Testis (tissue), 3 donors: ENCODE results near the gene TMEM145. TPM values are rescaled to one million over a fixed set of nuclear protein-coding genes. Genes with fewer than 3 reads are reported as not detected.

Source experiments
- DNase-seq: peaks from one replicate; pipeline ENCODE4 v3.0.0-alpha.2; 2019
- H3K27ac ChIP-seq, 2 donors: fragments of 200-600 bp; sonication (generic); one replicate each; pipeline ENCODE4 v1.5.1; 2019
- H3K27me3 ChIP-seq: fragments of 200-600 bp; sonication (generic); one replicate; pipeline ENCODE4 v1.5.1; 2019
- H3K36me3 ChIP-seq: fragments of 200-600 bp; sonication (generic); one replicate; pipeline ENCODE4 v1.5.1; 2017; ENCODE audit warnings: low read depth; ENCODE audit errors: missing control alignments
- H3K4me1 ChIP-seq: fragments of 200-600 bp; sonication (generic); one replicate; pipeline ENCODE4 v1.5.1; 2019
- H3K4me3 ChIP-seq, 2 donors: fragments of 200-600 bp; sonication (generic); one replicate each; pipeline ENCODE4 v1.5.1; 2017 to 2019
- H3K9me3 ChIP-seq: fragments of 200-600 bp; sonication (generic); one replicate; pipeline ENCODE4 v1.5.1; 2017
- CTCF ChIP-seq, 3 experiments: fragments of 450-650 bp in 2 of 3; fragments of 200-600 bp in 1 of 3; sonication (generic) in 1 of 3; IDR thresholded peaks; one replicate each; pipeline ENCODE4 v1.5.1; 2016 to 2019; ENCODE audit warnings: antibody characterized with exemption in 3 of 3, mild to moderate bottlenecking in 2 of 3, moderate library complexity in 1 of 3
- POLR2A ChIP-seq: fragments of 450-650 bp; IDR thresholded peaks from one replicate; pipeline ENCODE4 v1.6.1; 2017; ENCODE audit warnings: antibody characterized with exemption, mild to moderate bottlenecking, moderate library complexity
- WGBS, 2 donors: methylation state at CpG; one replicate each; pipeline ENCODE4 v1.1.5; 2018; 5-methylcytosine and 5-hydroxymethylcytosine counted together
- intact Hi-C: fragments of 100-400 bp; cut with DNase I; formaldehyde crosslinking; loops from one replicate; pipeline ENCODE4 v1.15.1; 2023; ENCODE audit warnings: low total_unique reads
- polyA plus RNA-seq: library from polyadenylated mRNA; stranded (reverse); fragments of 350-450 nt; fragmentation: Illumina TruSeq; extraction: RNeasy Lipid Tissue Mini Kit (QIAGEN cat#74804); gene quantifications from one replicate; pipeline ENCODE4 v1.2.3, GENCODE V29; 2014; ENCODE audit warnings: low read depth, low replicate concordance; ENCODE audit not compliant: insufficient read depth
- total RNA-seq, 2 donors: library from RNA; depleted of rRNA; stranded (reverse); fragments of >200 nt; gene quantifications; one replicate each; pipeline ENCODE4 v1.2.3, GENCODE V29; 2016

TMEM145 gene
- total and polyA plus RNA-seq, 3 donors from 2014 or later = 6.9 to 12.3 (median 7.2) TPM

DNA sequence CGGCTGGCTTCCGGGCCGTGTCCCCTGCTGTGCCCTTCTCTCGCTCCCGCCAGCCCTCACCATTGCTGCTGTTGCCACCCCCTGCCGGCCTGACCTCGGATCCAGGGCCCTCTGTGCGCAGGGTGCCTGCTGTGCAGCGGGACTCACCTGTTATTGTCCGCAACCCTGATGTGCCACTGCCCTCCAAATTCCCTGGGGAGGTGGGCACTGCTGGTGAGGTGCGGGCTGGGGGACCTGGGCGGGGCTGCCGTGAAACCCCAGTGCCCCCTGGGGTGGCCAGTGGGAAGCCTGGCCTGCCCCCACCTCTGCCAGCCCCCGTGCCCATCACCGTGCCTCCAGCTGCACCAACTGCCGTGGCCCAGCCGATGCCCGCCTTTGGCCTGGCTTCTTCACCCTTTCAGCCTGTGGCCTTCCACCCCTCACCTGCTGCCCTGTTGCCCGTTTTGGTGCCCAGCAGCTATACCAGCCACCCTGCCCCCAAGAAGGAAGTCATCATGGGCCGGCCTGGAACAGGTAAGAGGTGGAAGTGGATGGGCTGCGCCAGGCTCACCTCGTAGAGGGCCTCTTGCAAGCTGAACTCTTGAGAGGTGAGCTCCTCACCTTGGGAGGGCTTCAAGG, 38.9 kb upstream of the TMEM145 start:
- no peak overlapping the region for H3K4me3 ChIP-seq
- intact Hi-C loops = no loop called here
- WGBS, 2 donors = 89 to 94% methylated on average over 11 to 22 of the region's 22 CpGs
- peaks cover 47% of the 10 kb centered on the region for H3K4me1 ChIP-seq
- no peaks in the 10 kb centered on the region for H3K36me3 ChIP-seq
- no peaks in the 10 kb centered on the region for H3K9me3 ChIP-seq
- TF ChIP-seq CTCF (IDR thresholded peaks at IDR 0.05) = no peak
- no peak overlapping the region for H3K27ac ChIP-seq
- no peak for DNase-seq
- H3K27me3 ChIP-seq = no peaks in the 10 kb centered on the region

DNA sequence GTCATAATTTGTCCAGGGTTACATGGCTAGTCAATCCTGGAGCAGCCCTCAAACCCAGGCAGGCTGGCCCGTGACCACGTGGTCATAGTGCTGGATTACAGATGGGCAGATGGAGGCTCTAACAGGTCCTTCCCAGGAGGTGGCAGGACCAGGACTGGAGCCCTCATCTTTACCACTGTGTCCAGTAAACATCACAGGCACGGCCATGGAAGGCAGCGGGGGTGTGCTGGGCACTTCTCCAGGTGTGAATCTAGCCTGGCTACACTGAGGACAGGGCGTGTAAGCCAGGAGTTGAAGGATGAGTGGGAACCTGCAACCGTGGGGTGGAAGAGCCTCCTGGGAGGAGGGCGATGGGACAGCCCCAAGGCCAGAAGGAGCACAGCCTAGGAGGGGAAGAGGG, 38.0 kb upstream of the TMEM145 start:
- TF ChIP-seq CTCF (IDR thresholded peaks at IDR 0.05) (no peak), POLR2A (no peak)
- H3K27ac ChIP-seq = no peak overlapping the region
- no peak for DNase-seq
- no peaks in the 10 kb centered on the region for H3K36me3 ChIP-seq
- no peaks in the 10 kb centered on the region for H3K9me3 ChIP-seq
- H3K4me1 ChIP-seq = peaks cover 48% of the 10 kb centered on the region
- intact Hi-C loops = no loop called here
- H3K27me3 ChIP-seq = no peaks in the 10 kb centered on the region
- 75% methylated on average over 7 of the region's 7 CpGs for WGBS, 2 donors
- no peak overlapping the region for H3K4me3 ChIP-seq

GRCh38 chr19:42275517-42275916, 37.6 kb upstream of the TMEM145 start:
- H3K4me1 ChIP-seq = peaks cover 44% of the 10 kb centered on the region
- H3K9me3 ChIP-seq = no peaks in the 10 kb centered on the region
- TF ChIP-seq CTCF (IDR thresholded peaks at IDR 0.05) (no peak), POLR2A (no peak)
- no peak overlapping the region for H3K4me3 ChIP-seq
- 91 to 92% methylated on average over 3 of the region's 3 CpGs for WGBS, 2 donors
- intact Hi-C loops = no loop called here
- H3K27ac ChIP-seq = no peak overlapping the region
- no peaks in the 10 kb centered on the region for H3K36me3 ChIP-seq
- H3K27me3 ChIP-seq = no peaks in the 10 kb centered on the region
- no peak for DNase-seq

GRCh38 chr19:42276284-42276683, 36.8 kb upstream of the TMEM145 start:
- 58 to 65% methylated on average over 3 of the region's 3 CpGs for WGBS, 2 donors
- Histone ChIP-seq H3K9me3 (no peaks in the 10 kb centered on the region), H3K4me1 (peaks cover 41% of the 10 kb centered on the region), H3K27me3 (no peaks in the 10 kb centered on the region), H3K27ac (no peak overlapping the region), H3K36me3 (no peaks in the 10 kb centered on the region), H3K4me3 (no peak overlapping the region)
- TF ChIP-seq CTCF (IDR thresholded peaks at IDR 0.05) (no peak), POLR2A (no peak)
- DNase-seq = no peak
- intact Hi-C loops = no loop called here

DNA sequence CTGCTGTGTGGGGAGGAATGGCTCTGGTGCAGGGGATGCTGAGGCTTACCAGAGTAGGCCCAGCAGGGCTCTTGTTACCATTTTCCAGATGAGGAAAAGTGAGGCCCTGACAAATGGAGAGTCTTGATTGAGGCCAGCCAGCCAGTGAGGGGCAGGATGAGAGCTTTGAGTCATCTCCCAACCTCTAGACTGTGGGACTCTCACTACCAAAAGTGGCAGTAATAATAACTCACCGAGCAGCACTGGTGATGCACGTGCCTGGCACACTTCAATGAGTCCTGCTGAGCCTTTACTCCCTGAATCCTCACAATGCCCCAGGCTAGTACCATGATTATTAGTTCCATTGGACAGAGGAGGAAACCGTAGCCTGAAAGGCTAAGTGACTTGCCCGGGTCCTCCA, 36.3 kb upstream of the TMEM145 start:
- 85 to 88% methylated on average over 4 of the region's 4 CpGs for WGBS, 2 donors
- DNase-seq = no peak
- TF ChIP-seq CTCF (IDR thresholded peaks at IDR 0.05) (no peak), POLR2A (no peak)
- intact Hi-C loops = no loop called here
- no peak overlapping the region for H3K27ac ChIP-seq
- H3K27me3 ChIP-seq = no peaks in the 10 kb centered on the region
- H3K4me1 ChIP-seq = peaks cover 44% of the 10 kb centered on the region
- no peaks in the 10 kb centered on the region for H3K9me3 ChIP-seq
- no peak overlapping the region for H3K4me3 ChIP-seq
- no peaks in the 10 kb centered on the region for H3K36me3 ChIP-seq
